IPS-NIHi11 (cell line): ENCODE data around the gene KSR1.

Experiments
- DNase-seq: peaks from one replicate; pipeline ENCODE4 v3.0.0; 2012; ENCODE audit warnings: mixed read lengths, low spot score

KSR1 gene

DNA sequence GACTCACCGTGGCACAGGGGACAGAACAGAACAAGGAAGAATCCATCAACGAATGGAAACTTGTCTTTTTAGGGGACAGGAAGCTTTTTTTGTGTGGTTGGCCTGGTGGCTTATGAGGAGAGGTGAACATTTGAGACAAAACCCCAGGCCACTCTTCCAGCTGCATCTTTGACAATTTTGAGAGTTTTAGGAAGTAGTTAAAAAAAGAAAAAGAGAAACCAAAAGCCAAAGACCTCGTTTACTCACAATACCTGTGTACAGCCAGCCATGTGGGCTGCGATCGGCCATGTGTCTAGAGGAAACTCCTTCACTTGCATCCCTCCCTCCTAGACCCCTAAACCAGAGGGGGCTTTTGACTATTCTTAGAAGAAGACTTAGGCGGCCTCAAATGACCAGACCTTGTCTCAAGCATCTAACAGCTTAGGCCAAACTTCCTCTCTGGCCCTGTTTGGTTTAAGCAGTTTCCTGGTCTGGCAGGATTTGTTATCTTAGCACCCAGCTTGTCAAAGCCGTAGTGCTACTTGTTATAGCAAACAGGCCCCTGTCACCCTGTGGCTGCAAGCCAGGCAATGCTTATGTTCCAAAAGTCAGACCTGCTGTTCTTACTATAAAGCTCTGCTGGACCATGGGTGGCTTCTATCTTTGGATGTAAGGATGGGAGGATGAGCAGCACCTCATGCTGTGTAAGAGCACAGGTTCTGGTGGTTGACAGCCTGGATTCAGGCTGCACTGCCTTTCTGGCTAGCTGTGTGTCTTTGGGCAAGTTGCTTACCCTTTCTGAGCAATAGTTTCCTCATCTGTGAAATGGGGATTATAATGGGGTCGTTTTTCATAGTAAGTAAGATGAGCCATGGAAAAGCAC, 17.7 kb downstream of the KSR1 start:
- peak; percentile 3 for DNase-seq

DNA sequence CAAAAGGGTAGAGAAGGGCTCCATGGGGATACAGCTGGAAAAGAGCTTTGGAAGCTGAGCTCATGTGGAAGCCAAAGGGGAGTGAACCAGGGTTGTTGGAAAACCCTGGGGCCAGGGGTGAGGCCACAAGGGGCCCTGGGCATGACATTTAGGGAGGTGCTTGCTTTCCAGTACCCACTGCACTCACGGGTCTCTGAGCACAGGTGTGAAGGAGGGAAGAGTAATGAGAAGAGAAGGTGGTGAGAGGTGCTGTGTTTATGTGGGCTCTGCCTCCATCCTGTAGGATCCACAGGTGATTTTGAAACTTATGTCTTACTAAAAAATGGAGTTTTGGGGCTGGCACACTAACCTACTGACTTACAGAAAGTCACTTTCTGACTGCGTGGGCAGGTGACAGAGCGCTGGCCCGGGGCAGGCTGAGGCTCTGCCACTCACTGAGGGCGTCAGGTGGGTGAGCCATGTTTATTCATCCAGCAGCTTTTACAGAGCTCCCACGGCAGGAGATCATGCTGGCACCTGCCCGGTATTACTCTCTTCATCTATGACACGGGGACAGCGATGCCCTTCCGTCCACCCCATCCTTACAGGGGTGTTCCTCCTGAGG, 18.9 kb downstream of the KSR1 start:
- no peak for DNase-seq

- DNase-seq = no peak
Observed at GRCh38 chr17:27475981-27476895, 20.0 kb downstream of the KSR1 start.

- DNase-seq = no peak
Observed at GRCh38 chr17:27477050-27477888, 21.0 kb downstream of the KSR1 start.

- DNase-seq = no peak
Observed at GRCh38 chr17:27477971-27478684, 21.9 kb downstream of the KSR1 start.

DNA sequence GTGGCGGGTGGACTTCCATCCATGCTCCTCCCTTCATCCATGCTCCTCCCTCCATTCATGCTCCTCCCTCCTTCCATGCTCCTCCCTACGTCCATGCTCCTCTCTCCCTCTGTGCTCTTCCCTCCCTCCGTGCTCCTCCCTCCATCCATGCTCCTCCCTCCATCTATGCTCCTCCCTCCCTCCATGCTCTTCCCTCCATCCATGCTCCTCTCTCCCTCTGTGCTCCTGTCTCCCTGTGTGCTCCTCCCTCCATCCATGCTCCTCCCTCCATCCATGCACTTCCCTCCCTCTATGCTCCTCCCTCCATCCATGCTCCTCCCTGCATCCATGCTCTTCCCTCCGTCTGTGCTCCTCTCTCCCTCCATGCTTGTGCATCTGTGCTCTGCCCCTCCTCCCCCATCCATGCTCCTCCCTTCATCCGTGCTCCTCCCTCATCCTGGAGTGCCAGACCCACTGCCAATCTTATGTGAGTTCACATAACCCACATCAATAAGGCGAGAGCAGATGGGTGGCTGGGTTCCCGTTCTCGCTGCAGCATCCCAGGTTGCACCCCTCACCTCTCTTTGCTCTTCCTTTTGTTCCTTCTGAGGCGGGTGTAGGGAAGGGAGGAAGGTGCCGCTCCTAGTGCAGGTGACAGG, 22.8 kb downstream of the KSR1 start:
- no peak for DNase-seq

DNA sequence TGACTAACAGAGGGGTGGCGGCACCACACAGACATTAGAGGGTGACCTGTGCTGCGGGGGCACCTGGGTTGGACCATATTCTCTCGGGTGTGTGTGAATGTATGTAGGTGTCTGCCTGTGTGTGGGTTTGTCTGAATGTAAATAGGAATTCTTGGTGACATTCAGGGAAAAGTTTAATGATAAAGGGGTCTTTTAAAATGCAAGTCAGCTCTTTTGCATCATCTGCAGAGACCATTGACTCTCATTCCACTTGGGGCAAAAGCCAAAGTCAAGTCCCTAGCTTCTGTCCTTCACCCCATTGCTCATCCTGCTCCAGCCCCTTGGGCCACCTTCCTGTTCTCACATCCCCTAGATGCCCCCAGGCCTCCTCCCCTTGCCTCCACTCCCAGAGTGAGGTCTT, 23.6 kb downstream of the KSR1 start:
- no peak for DNase-seq

GRCh38 chr17:27480699-27481098, 24.5 kb downstream of the KSR1 start:
- DNase-seq = no peak

GRCh38 chr17:27481327-27481726, 25.1 kb downstream of the KSR1 start:
- DNase-seq = no peak

DNA sequence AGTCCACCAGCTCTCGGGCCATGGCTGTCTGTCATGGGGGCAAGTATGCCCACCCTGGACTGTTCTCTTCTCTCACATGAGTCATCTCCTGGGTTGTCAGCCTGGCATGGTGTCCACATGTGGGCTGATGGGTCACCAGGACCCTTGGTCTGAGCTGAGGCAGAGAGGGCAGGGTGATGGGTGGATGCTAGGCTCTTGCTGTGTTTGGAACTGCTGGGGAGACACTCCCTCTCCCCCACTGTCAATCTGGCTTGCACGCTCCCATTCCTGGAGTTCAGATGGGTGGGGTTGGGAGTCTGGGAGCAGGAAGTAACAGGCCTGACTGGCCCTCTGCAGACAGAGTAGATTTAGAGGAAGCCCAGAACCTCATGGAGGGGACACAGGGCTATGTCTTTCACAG, 28.9 kb downstream of the KSR1 start:
- DNase-seq = no peak

- no peak for DNase-seq
Observed at GRCh38 chr17:27485716-27486495, 29.7 kb downstream of the KSR1 start.

- no peak for DNase-seq
Observed at GRCh38 chr17:27486741-27487140, 30.5 kb downstream of the KSR1 start.

DNA sequence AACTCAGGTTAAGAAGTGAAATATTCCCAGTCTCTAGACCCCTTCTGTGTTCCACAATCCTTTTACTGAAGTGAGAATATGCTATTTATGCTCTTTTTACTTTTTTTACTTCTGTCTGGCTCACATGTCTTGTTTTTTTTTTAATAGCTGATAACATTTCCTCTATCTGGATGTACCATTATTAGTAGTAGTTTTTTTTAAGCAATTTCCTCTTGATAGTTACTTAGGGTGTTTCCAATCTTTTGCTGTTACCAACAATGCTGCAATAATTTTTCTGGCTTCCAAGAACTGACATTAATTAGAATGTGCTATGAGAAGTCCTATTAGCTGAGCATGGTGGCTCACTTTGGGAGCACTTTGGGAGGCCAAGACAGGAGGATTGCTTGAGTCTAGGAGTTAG, 32.0 kb downstream of the KSR1 start:
- no peak for DNase-seq

DNA sequence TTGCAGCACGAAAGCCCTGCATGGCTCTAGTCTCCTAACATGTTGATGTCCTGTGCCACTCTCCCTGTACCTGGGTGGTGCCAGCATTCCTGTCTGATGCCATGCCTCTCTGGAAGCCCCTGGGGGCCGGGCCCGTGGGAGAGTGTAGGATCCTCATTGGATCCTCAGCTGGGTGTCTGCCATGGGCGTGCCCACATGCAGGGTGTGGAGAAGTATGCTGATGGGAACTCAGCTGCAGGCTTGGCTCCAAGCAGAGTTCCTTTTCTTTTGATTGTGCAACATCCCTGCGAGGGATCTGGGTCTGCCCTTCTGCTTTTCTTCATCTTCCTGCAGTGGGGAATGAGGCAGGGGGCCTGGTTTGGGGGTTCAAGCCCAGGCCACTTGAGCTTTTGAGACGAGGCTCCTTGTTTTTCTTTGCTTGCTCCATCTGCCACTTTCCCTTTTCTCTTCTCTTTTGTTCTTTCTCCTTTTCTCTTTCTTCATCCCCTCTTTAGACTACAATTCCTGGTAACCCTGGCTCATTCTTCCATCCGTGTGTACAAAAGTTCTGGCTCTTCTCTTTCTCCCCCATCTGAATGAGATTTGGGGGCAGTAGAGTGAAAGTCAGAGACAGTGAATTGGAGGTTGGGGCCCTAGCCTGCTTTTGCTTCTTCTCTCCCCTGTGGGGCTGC, 32.9 kb downstream of the KSR1 start:
- peak; percentile 43 for DNase-seq

DNA sequence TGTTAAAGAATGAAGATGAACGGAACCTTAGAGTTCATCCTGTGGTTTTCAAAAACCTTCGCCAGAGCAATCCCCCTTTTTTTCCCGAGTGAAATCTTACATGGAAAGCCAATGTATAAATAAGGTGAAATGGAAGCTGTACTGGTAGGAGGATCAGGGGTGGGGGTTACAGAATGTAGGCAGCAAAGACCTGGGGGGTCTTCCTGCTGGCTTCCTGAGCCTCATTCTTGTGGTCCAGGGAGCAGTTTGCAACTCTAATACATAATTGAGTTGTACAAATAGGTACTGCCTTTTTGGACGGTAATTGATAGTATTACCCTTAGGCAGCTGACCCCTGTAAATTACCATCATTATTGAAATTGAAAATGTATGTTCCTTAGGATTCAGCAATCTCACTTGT, 34.1 kb downstream of the KSR1 start:
- no peak for DNase-seq

DNA sequence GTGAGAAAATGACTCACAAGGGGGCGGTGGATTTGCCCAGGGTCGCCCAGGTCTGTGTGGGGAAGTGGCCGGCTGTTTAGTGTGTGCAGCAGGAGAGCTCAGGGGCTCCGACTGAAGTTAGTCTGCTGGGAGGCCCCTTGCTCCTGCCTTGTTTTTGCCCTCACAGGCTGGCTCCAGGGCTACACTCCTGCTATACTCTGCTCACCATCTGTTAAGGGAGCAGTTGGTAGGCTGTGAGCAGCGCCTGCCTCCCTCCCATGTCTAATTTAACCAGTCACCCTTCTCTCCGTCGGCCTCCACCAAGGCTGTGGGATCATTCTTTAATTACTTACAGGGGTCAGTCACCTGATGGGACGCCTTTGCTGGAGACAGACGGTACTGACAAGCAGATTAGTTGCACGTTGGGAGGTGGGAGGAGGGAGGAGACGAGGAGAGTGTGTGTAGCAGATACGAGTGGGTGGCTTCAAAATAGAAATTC, 35.5 kb downstream of the KSR1 start:
- no peak for DNase-seq

DNA sequence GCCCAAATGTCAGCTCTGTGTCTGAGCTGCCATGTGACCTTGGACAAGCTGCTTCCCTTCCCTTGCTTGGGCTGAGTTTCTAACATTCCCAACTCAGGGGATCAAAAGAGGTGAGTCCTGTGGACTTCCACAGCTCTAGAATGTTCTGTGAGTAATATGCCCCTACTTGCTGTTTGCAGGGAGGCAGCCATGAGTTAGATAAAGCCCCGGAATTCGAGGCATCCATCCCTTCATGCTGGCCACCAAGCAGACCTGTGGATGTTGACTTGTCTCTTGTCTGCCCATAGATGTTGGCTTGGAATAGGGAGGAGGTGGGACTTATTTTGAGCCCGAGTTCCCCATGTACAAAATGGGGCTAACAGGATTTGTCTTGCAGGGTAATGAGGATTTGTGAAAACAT, 36.2 kb downstream of the KSR1 start:
- no peak for DNase-seq

- DNase-seq = no peak
Observed at GRCh38 chr17:27493088-27493487, 36.8 kb downstream of the KSR1 start.
